A172 (cell line): ENCODE data around the gene ARHGAP10. TPM values are rescaled to one million over a fixed set of nuclear protein-coding genes. Genes with fewer than 3 reads are reported as not detected.

Source experiments
- total RNA-seq: library from RNA; depleted of rRNA; stranded (reverse); fragments of >200 nt; shearing (Covaris generic); gene quantifications from 2 replicates; pipeline ENCODE4 v1.2.3, GENCODE V29; 2014; rRNA removed

The ARHGAP10 gene
- total RNA-seq, 1 experiment from 2014 or later: 9.1 TPM

Other genes starting within 250 kb of the ARHGAP10 start
- 32.0 and 44.7 TPM in 2 replicates for gene TMEM184C, start 114.7 kb upstream of the ARHGAP10 start, total RNA-seq
- gene PRMT9, start 47.9 kb upstream of the ARHGAP10 start, total RNA-seq: 6.6 and 7.7 TPM in 2 replicates